Cardiac muscle cell (in vitro differentiated cells and primary cell): ENCODE results near the gene MICAL2. TPM values are rescaled to one million over a fixed set of nuclear protein-coding genes. Genes with fewer than 3 reads are reported as not detected.

Experiments
- DNase-seq, 2 donors: peaks; one replicate each; pipeline versions ENCODE4 v3.0.0 to v3.0.0-alpha.2; 2010 to 2017; ENCODE audit warnings: low read depth in 1 of 2, low spot score in 1 of 2
- H3K27ac ChIP-seq: fragments of 200-600 bp; sonication (generic); 2 replicates; pipeline ENCODE4 v1.5.1; 2016
- H3K27me3 ChIP-seq: fragments of 200-600 bp; sonication (generic); 2 replicates; pipeline ENCODE4 v1.6.0; 2016; ENCODE audit warnings: control low read depth
- H3K36me3 ChIP-seq: fragments of 200-600 bp; sonication (generic); 2 replicates; pipeline ENCODE4 v1.5.1; 2016; ENCODE audit warnings: control low read depth
- H3K4me1 ChIP-seq: fragments of 200-600 bp; sonication (generic); 2 replicates; pipeline ENCODE4 v1.8.1; 2017; ENCODE audit warnings: low read depth, mild to moderate bottlenecking, mixed run types
- H3K4me3 ChIP-seq: fragments of 200-600 bp; sonication (generic); 2 replicates; pipeline ENCODE4 v1.5.1; 2016; ENCODE audit warnings: mild to moderate bottlenecking
- H3K9me3 ChIP-seq: fragments of 200-600 bp; sonication (generic); 2 replicates; pipeline ENCODE4 v1.5.1; 2017; ENCODE audit warnings: low read depth, mild to moderate bottlenecking, control low read depth
- polyA plus RNA-seq: library from polyadenylated mRNA; unstranded; fragments of >200 nt; fragmentation: Nextera tagmentation; extraction: Ambion mirVana; gene quantifications from 2 replicates; pipeline ENCODE4 v1.2.1, GENCODE V29; 2016
- total RNA-seq: library from RNA; depleted of rRNA; stranded (reverse); fragments of >200 nt; gene quantifications from 2 replicates; pipeline ENCODE4 v1.2.3, GENCODE V29; 2016
- TF ChIP-seq, protein P1 (sequence below): IDR thresholded peaks from 2 replicates; pipeline ENCODE4 v1.5.1; 2012; ENCODE audit warnings: low read depth, mild to moderate bottlenecking, low read length

MICAL2 gene
- total and polyA plus RNA-seq, 2 experiments from 2014 or later = 153 to 178 TPM

DNA sequence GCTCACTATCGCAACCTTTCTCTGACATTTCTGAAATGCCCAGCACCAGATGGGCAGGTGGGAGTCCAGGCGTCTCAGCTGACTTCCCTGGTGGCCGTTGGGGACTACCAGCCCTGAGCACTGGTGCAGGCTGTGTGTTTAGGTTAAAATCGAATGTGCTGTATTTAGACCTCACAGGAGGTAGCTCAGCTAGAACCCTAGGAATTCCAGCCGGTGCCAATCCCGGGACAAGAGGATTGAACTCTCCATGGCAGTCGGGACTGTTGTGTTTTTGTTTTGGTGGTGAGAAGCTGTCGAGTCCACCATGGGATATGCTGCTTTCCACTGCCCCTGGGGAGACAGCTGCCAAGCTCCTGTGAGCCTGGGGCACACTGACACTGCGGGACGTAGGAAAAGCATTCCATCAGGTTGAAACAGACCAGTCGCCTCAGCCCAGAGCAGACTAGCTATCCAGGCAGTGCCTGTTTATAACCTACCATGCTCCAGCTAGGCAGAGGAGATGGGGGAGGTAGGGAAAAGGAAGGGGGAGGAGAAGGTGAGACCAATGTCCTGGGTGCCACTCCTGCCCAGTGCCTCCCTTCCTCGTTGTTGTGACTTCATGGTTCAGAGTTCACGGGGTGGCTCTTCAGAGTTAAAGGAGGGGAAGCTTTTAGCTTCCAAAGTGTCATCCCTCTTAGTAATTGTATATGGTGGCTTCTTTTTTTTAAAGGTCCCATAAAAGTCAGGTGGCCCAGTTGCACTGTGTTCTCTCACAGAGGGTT is 53.0 kb downstream of the MICAL2 start:
- peak; percentile 52 to 59 for DNase-seq
- Histone ChIP-seq H3K27me3 (no peaks in the 10 kb centered on the region), H3K27ac (peak overlapping the region; percentile 99), H3K9me3 (no peaks in the 10 kb centered on the region), H3K4me3 (no peak overlapping the region), H3K4me1 (peaks cover 75% of the 10 kb centered on the region), H3K36me3 (peaks cover 7% of the 10 kb centered on the region)
- TF ChIP-seq, protein P1, sequence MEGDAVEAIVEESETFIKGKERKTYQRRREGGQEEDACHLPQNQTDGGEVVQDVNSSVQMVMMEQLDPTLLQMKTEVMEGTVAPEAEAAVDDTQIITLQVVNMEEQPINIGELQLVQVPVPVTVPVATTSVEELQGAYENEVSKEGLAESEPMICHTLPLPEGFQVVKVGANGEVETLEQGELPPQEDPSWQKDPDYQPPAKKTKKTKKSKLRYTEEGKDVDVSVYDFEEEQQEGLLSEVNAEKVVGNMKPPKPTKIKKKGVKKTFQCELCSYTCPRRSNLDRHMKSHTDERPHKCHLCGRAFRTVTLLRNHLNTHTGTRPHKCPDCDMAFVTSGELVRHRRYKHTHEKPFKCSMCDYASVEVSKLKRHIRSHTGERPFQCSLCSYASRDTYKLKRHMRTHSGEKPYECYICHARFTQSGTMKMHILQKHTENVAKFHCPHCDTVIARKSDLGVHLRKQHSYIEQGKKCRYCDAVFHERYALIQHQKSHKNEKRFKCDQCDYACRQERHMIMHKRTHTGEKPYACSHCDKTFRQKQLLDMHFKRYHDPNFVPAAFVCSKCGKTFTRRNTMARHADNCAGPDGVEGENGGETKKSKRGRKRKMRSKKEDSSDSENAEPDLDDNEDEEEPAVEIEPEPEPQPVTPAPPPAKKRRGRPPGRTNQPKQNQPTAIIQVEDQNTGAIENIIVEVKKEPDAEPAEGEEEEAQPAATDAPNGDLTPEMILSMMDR = no peak

DNA sequence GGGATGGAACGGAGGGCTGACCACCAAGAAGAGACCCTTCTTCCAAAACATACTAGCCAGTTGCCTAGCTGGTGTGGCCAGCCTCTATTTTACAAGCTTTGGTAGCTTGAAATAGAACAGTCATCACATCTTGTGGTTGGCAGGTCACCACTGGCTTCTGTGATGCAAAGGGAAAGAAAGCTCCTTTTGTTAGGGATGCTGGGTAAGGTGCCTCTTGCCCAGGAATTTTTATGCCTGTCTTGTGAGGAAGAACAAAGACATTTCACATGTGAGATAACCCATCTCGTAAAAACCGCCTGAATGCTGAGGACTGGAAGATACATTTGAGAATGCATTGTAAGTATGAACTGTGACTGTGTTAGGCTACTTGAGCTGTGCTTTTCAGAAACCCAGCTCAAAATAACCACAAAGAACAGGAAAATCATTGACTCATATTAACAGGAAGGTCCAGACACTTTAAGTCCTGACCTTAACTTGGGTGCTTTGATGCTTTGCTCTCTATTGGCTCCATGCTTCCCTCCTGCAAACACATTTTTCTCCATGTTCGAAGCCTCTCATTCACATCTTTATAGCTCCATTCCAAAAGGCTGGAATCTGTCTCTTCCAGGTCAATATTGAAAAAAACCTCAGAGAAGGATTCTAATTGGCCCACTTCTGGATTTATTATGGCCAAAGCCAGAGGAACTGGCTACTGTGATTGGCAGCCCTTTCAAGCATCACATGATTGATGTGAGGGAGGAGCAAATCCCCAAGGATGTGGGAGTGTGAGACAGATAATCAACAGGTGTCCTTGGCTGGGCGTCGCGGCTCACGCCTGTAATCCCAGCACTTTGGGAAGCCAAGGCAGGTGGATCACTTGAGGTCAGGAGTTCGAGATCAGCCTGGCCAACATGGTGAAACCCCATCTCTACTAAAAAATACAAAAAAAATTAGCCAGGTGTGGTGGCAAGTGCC is 53.9 kb downstream of the MICAL2 start:
- DNase-seq = peak in 1 of 2 donors; percentile 81
- no peaks in the 10 kb centered on the region for H3K27me3 ChIP-seq
- TF ChIP-seq, protein P1 = no peak
- peaks cover 69% of the 10 kb centered on the region for H3K4me1 ChIP-seq
- no peak overlapping the region for H3K4me3 ChIP-seq
- H3K9me3 ChIP-seq = no peaks in the 10 kb centered on the region
- peaks cover 7% of the 10 kb centered on the region for H3K36me3 ChIP-seq
- H3K27ac ChIP-seq = peak overlapping the region; percentile 99

DNA sequence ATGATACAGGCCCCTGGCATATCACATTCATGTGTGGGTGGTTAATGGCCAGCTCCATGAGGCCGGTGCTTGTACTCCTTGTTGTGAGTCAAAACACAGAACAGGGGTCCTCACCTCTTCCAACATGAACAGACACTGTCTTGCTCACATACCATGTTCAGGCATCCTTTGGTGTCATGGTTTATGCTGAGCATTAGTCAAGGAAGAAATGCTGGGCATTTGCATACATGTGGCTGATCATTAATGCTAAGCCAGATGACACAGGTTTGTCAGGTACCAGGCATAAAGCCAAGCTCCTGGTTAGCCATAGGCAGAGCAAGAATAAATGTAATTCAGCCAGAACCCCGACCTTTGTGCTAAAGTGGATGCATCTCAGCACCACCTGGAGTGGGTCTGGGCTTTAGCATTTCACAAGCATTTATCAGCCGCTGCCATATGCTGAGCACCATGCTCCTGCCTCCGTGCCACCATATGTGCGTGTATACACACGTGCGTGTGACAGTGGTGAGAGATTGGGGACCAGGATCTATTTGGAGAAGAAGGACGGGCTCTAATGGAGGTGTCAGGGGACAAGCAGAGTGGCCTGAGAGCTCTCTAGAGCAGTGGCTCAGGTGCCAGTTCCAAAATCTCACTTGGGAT is 55.0 kb downstream of the MICAL2 start:
- H3K27ac ChIP-seq = peak overlapping the region; percentile 86

DNA sequence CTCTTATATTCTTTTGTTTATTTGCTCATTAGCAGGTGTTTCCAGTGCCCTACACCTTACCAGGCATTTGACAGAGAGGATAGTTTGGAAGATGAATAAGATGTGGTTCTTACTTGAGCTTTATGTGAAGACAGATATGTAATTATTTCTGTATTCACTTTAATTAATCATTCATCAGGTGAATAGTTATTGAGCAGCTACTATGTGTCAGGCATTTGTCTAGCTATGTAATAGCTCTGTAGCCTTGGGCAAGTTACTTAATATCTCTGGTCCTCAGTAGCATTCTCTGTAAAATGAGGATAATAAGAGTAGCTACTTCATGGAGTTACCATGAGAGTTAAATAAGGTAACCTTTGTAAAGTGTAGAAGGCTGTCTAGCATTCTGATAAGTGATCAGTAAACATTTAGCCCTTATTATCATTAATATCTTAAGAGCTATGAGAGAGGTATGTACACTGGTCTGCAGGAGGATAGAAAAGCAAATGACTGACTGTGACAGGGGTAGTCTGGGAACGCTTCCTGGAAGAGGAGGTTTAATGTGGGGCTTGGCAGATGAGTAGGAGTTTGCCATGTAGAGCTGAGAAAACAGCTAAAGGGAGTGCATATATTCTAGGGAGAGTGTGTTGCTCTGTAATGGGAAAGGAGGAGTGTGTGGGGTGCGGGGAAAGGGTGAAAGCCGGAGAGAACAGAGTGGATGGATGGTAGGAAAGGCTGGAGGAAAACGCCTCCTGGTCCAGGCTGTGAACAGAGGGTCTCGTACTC is 56.1 kb downstream of the MICAL2 start:
- no peaks in the 10 kb centered on the region for H3K27me3 ChIP-seq
- H3K36me3 ChIP-seq = peaks cover 7% of the 10 kb centered on the region
- TF ChIP-seq, protein P1 = no peak
- H3K4me3 ChIP-seq = no peak overlapping the region
- H3K4me1 ChIP-seq = peaks cover 58% of the 10 kb centered on the region
- no peaks in the 10 kb centered on the region for H3K9me3 ChIP-seq
- peak overlapping the region; percentile 86 for H3K27ac ChIP-seq
- DNase-seq = no peak

More for the DNA sequence above, 55.0 kb downstream of the MICAL2 start:
- Histone ChIP-seq H3K27me3 (no peaks in the 10 kb centered on the region), H3K4me3 (no peak overlapping the region), H3K36me3 (peaks cover 7% of the 10 kb centered on the region), H3K9me3 (no peaks in the 10 kb centered on the region), H3K4me1 (peaks cover 67% of the 10 kb centered on the region)
- TF ChIP-seq, protein P1 = no peak
- no peak for DNase-seq
